Gastrocnemius medialis (tissue), 4 donors: Measurements from ENCODE around the gene PRKN.

Experiments
- POLR2A ChIP-seq, 2 donors: fragments of 450-650 bp; IDR thresholded peaks; one replicate each; pipeline ENCODE4 v1.6.1; 2017; ENCODE audit warnings: antibody characterized with exemption in 2 of 2, mild to moderate bottlenecking in 2 of 2, moderate library complexity in 2 of 2
- TF ChIP-seq, protein P1 (sequence below), 5 experiments: fragments of 450-650 bp in 3 of 5; fragments of 200-600 bp in 2 of 5; sonication (generic) in 2 of 5; IDR thresholded peaks in 4 of 5; conservative IDR thresholded peaks in 1 of 5; 1 replicate in 4 of 5; 2 replicates in 1 of 5; pipeline ENCODE4 v1.5.1; 2016 to 2019; ENCODE audit warnings: antibody characterized with exemption in 5 of 5, mild to moderate bottlenecking in 3 of 5, moderate library complexity in 3 of 5

DNA sequence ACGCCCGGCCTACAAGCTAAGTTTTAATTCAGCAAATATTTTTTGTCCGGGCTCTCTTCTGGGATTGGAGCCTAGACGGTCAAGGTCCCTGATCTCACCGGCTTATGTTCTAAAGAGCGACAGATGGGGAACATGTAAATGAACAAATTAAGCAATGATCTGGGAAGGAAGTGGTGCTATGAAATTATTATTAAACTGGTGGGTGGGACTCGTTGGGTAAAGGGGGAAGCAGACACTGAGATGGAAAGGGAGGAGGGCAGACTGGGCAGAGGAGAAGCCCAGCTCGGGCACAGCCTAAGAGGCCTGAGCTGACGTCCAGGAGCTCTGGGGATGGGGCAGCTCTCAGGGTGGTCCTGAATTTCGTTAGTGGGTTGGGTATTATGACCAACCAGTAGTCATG, 1371.9 kb downstream of the PRKN start:
- TF ChIP-seq POLR2A (IDR thresholded peaks at IDR 0.05), result no peak
- TF ChIP-seq, protein P1, sequence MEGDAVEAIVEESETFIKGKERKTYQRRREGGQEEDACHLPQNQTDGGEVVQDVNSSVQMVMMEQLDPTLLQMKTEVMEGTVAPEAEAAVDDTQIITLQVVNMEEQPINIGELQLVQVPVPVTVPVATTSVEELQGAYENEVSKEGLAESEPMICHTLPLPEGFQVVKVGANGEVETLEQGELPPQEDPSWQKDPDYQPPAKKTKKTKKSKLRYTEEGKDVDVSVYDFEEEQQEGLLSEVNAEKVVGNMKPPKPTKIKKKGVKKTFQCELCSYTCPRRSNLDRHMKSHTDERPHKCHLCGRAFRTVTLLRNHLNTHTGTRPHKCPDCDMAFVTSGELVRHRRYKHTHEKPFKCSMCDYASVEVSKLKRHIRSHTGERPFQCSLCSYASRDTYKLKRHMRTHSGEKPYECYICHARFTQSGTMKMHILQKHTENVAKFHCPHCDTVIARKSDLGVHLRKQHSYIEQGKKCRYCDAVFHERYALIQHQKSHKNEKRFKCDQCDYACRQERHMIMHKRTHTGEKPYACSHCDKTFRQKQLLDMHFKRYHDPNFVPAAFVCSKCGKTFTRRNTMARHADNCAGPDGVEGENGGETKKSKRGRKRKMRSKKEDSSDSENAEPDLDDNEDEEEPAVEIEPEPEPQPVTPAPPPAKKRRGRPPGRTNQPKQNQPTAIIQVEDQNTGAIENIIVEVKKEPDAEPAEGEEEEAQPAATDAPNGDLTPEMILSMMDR (IDR thresholded peaks at IDR 0.05 in 4 of 5, conservative IDR thresholded peaks at IDR 0.05 in 1 of 5), result no peak
